H9 (cell line): ENCODE results near the gene RPL14. TPM values are rescaled to one million over a fixed set of nuclear protein-coding genes. Genes with fewer than 3 reads are reported as not detected.

Experiments used
- DNase-seq: peaks from one replicate; pipeline ENCODE4 v3.0.0-alpha.2; 2017
- H2AFZ ChIP-seq: one replicate; pipeline ENCODE4 v1.6.1; 2013; ENCODE audit warnings: mild to moderate bottlenecking, low read length, control low read depth, moderate library complexity
- H2AK5ac ChIP-seq: 2 replicates; pipeline ENCODE4 v1.6.1; 2013; ENCODE audit warnings: low read length, control low read depth, mixed read lengths; ENCODE audit not compliant: insufficient read length
- H2BK120ac ChIP-seq: one replicate; pipeline ENCODE4 v1.6.1; 2013; ENCODE audit warnings: low read depth, mild to moderate bottlenecking, low read length, control low read depth, inconsistent platforms; ENCODE audit not compliant: poor library complexity, severe bottlenecking
- H2BK12ac ChIP-seq: 2 replicates; pipeline ENCODE4 v1.6.1; 2013; ENCODE audit warnings: low read length, control low read depth, mixed read lengths, low read depth; ENCODE audit not compliant: insufficient read length
- H2BK15ac ChIP-seq: 2 replicates; pipeline ENCODE4 v1.6.1; 2013; ENCODE audit warnings: low read depth, low read length, control low read depth
- H2BK20ac ChIP-seq: one replicate; pipeline ENCODE4 v1.6.1; 2013; ENCODE audit warnings: low read depth, mild to moderate bottlenecking, low read length, control low read depth, inconsistent platforms; ENCODE audit not compliant: poor library complexity, severe bottlenecking
- H2BK5ac ChIP-seq: 2 replicates; pipeline ENCODE4 v1.6.1; 2013; ENCODE audit warnings: low read length, control low read depth, mixed read lengths; ENCODE audit not compliant: insufficient read length
- H3K14ac ChIP-seq: 2 replicates; pipeline ENCODE4 v1.6.1; 2013; ENCODE audit warnings: low read length, control low read depth; ENCODE audit not compliant: insufficient read depth
- H3K18ac ChIP-seq: 2 replicates; pipeline ENCODE4 v1.6.1; 2013; ENCODE audit warnings: low read depth, mild to moderate bottlenecking, mixed read lengths, low read length, control low read depth; ENCODE audit not compliant: insufficient read length
- H3K23ac ChIP-seq: 2 replicates; pipeline ENCODE4 v1.6.1; 2013; ENCODE audit warnings: low read length, control low read depth, mixed read lengths, low read depth; ENCODE audit not compliant: insufficient read length
- H3K23me2 ChIP-seq: 2 replicates; pipeline ENCODE4 v1.6.1; 2013; ENCODE audit warnings: low read depth, mild to moderate bottlenecking, mixed read lengths, low read length, control low read depth; ENCODE audit not compliant: insufficient read length, poor library complexity, severe bottlenecking
- H3K27ac ChIP-seq: 2 replicates; pipeline ENCODE4 v1.5.1; 2013; ENCODE audit warnings: low read length, control low read depth, mixed read lengths, low read depth; ENCODE audit not compliant: insufficient read length
- H3K27me3 ChIP-seq: 2 replicates; pipeline ENCODE4 v1.6.1; 2013; ENCODE audit warnings: low read length, control low read depth, inconsistent platforms; ENCODE audit not compliant: insufficient read depth
- H3K4ac ChIP-seq: 2 replicates; pipeline ENCODE4 v1.6.1; 2013; ENCODE audit warnings: low read depth, mild to moderate bottlenecking, control low read depth, inconsistent platforms, low read length, moderate library complexity
- H3K4me1 ChIP-seq: 2 replicates; pipeline ENCODE4 v1.6.1; 2013; ENCODE audit warnings: low read length, control low read depth, inconsistent platforms; ENCODE audit not compliant: insufficient read depth
- H3K4me2 ChIP-seq: 2 replicates; pipeline ENCODE4 v1.6.1; 2013; ENCODE audit warnings: low read length, control low read depth, mixed read lengths; ENCODE audit not compliant: insufficient read length, insufficient read depth
- H3K56ac ChIP-seq: 2 replicates; pipeline ENCODE4 v1.6.1; 2013; ENCODE audit warnings: low read depth, mild to moderate bottlenecking, mixed read lengths, low read length, control low read depth; ENCODE audit not compliant: insufficient read length
- H3K79me1 ChIP-seq: 2 replicates; pipeline ENCODE4 v1.6.1; 2013; ENCODE audit warnings: low read depth, mild to moderate bottlenecking, moderate library complexity, low read length, control low read depth, inconsistent platforms; ENCODE audit not compliant: insufficient read depth, poor library complexity, severe bottlenecking
- H3K79me2 ChIP-seq: 2 replicates; pipeline ENCODE4 v1.6.1; 2013; ENCODE audit warnings: low read length, control low read depth, inconsistent platforms; ENCODE audit not compliant: insufficient read depth
- H3K9ac ChIP-seq: 2 replicates; pipeline ENCODE4 v1.6.1; 2013; ENCODE audit warnings: low read length, control low read depth, mixed read lengths; ENCODE audit not compliant: insufficient read length; ENCODE audit errors: extremely low read depth
- H3K9me3 ChIP-seq: one replicate; pipeline ENCODE4 v1.6.1; 2013; ENCODE audit warnings: low read depth, low read length, inconsistent platforms; ENCODE audit not compliant: control insufficient read depth
- H3T11ph ChIP-seq: one replicate; pipeline ENCODE4 v1.6.1; 2013; ENCODE audit warnings: mild to moderate bottlenecking, low read length, control low read depth, inconsistent platforms
- H4K20me1 ChIP-seq: one replicate; pipeline ENCODE4 v1.6.1; 2013; ENCODE audit not compliant: control insufficient read depth, insufficient read length, insufficient read depth
- H4K5ac ChIP-seq: 2 replicates; pipeline ENCODE4 v1.6.1; 2013; ENCODE audit warnings: low read depth, mild to moderate bottlenecking, mixed read lengths, low read length, control low read depth; ENCODE audit not compliant: insufficient read length
- H4K8ac ChIP-seq: replicated peaks from 2 replicates; pipeline ENCODE4 v1.6.1; 2013; ENCODE audit warnings: low read length, control low read depth, mixed read lengths, low read depth; ENCODE audit not compliant: insufficient read length
- H4K91ac ChIP-seq: 2 replicates; pipeline ENCODE4 v1.6.1; 2013; ENCODE audit warnings: low read depth, mild to moderate bottlenecking, moderate library complexity, mixed read lengths, low read length, control low read depth; ENCODE audit not compliant: insufficient read length
- H3K27ac Mint-ChIP-seq, 3 experiments: 2 replicates in 2 of 3; 3 replicates in 1 of 3; pipeline ENCODE4 v1.8.0; 2020 to 2021; ENCODE audit warnings: mixed read lengths in 3 of 3, mild to moderate bottlenecking in 1 of 3, moderate library complexity in 1 of 3
- H3K27me3 Mint-ChIP-seq: 2 replicates; pipeline ENCODE4 v1.8.0; 2021; ENCODE audit warnings: low read depth, mild to moderate bottlenecking, moderate library complexity, mixed read lengths
- H3K36me3 Mint-ChIP-seq, 3 experiments: 2 replicates in 2 of 3; 3 replicates in 1 of 3; pipeline ENCODE4 v1.8.0; 2020 to 2021; ENCODE audit warnings: low read depth in 3 of 3, mixed read lengths in 3 of 3; ENCODE audit not compliant: insufficient read depth in 1 of 3
- H3K4me1 Mint-ChIP-seq, 2 experiments: 2 replicates each; pipeline ENCODE4 v1.8.0; 2020; ENCODE audit warnings: mixed read lengths in 2 of 2
- H3K4me3 Mint-ChIP-seq, 2 experiments: 2 replicates in 1 of 2; 3 replicates in 1 of 2; pipeline ENCODE4 v1.8.0; 2020 to 2021; ENCODE audit warnings: mild to moderate bottlenecking in 2 of 2, mixed read lengths in 2 of 2, moderate library complexity in 1 of 2
- H3K9me3 Mint-ChIP-seq, 2 experiments: 2 replicates in 1 of 2; 3 replicates in 1 of 2; pipeline ENCODE4 v1.8.0; 2020; ENCODE audit warnings: mild to moderate bottlenecking in 2 of 2, mixed read lengths in 2 of 2, moderate library complexity in 1 of 2
- WGBS: extraction: QIAGEN DNeasy Blood & Tissue Kit; methylation state at CpG from one replicate; pipeline ENCODE4 v1.1.7; 2013; ENCODE audit warnings: missing lambda C conversion rate, low lambda C conversion rate, mixed read lengths; ENCODE audit not compliant: insufficient read length; ENCODE audit errors: extremely low coverage; 5-methylcytosine and 5-hydroxymethylcytosine counted together
- total RNA-seq: library from RNA; stranded (reverse); gene quantifications from 2 replicates; pipeline ENCODE4 v1.2.1, GENCODE V29; 2021
- TF ChIP-seq, protein P1 (sequence below): fragments of 200-600 bp; sonication (generic); conservative IDR thresholded peaks from 3 replicates; pipeline ENCODE4 v1.8.0; 2021; ENCODE audit warnings: antibody characterized with exemption, mild to moderate bottlenecking

The RPL14 gene
- total RNA-seq, 1 experiment from 2014 or later, result 2,490 TPM

DNA sequence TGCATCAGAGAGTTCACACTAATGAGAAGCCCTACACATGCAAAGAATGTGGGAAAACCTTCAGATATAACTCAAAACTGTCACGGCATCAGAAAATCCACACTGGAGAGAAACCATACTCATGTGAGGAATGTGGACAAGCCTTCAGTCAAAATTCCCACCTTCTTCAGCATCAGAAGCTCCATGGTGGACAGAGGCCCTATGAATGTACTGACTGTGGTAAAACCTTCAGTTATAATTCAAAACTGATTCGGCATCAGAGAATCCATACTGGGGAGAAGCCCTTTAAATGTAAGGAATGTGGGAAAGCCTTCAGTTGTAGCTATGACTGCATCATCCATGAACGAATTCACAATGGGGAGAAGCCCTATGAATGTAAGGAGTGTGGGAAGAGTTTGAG lies 30.0 kb downstream of the RPL14 start:
- DNase-seq, result no peak
- H3K27me3 ChIP-seq, result no peaks in the 10 kb centered on the region; the same call in 1 of the 2 replicates
- no peak overlapping the region for H3K9ac ChIP-seq
- no peak overlapping the region for H2AFZ ChIP-seq
- no peaks in the 10 kb centered on the region for H3K4me1 ChIP-seq
- H3K9me3 ChIP-seq, result peaks cover 25% of the 10 kb centered on the region
- H2BK20ac ChIP-seq, result no peak overlapping the region
- no peak overlapping the region for H4K91ac ChIP-seq
- TF ChIP-seq, protein P1, sequence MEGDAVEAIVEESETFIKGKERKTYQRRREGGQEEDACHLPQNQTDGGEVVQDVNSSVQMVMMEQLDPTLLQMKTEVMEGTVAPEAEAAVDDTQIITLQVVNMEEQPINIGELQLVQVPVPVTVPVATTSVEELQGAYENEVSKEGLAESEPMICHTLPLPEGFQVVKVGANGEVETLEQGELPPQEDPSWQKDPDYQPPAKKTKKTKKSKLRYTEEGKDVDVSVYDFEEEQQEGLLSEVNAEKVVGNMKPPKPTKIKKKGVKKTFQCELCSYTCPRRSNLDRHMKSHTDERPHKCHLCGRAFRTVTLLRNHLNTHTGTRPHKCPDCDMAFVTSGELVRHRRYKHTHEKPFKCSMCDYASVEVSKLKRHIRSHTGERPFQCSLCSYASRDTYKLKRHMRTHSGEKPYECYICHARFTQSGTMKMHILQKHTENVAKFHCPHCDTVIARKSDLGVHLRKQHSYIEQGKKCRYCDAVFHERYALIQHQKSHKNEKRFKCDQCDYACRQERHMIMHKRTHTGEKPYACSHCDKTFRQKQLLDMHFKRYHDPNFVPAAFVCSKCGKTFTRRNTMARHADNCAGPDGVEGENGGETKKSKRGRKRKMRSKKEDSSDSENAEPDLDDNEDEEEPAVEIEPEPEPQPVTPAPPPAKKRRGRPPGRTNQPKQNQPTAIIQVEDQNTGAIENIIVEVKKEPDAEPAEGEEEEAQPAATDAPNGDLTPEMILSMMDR, result no peak
- no peak overlapping the region for H2BK15ac ChIP-seq
- no peak overlapping the region for H2BK5ac ChIP-seq
- no peak overlapping the region for H2BK12ac ChIP-seq
- H3K4me2 ChIP-seq, result no peak overlapping the region
- H3K27ac ChIP-seq, result no peak overlapping the region
- no peak overlapping the region for H3K14ac ChIP-seq
- no peak overlapping the region for H3K27ac Mint-ChIP-seq
- H4K5ac ChIP-seq, result no peak overlapping the region
- H4K8ac ChIP-seq, result no peak overlapping the region
- no peaks in the 10 kb centered on the region for H4K20me1 ChIP-seq
- WGBS, result no CpG with 5 or more reads among the region's 3 CpGs
- no peak overlapping the region for H3K23ac ChIP-seq
- H3K56ac ChIP-seq, result no peak overlapping the region
- no peaks in the 10 kb centered on the region for H3K79me1 ChIP-seq
- H3K4me3 Mint-ChIP-seq, result no peak overlapping the region
- H3K79me2 ChIP-seq, result no peaks in the 10 kb centered on the region
- H3T11ph ChIP-seq, result no peak overlapping the region
- H3K18ac ChIP-seq, result no peak overlapping the region
- H2BK120ac ChIP-seq, result no peak overlapping the region
- peaks cover 21 to 24% of the 10 kb centered on the region in 2 experiments for H3K9me3 Mint-ChIP-seq
- H3K27me3 Mint-ChIP-seq, result no peaks in the 10 kb centered on the region
- no peaks in the 10 kb centered on the region for H3K23me2 ChIP-seq
- H3K4ac ChIP-seq, result no peak overlapping the region
- H3K4me1 Mint-ChIP-seq, result 0 out of 4 replicates have a peak, but pooled peaks cover 0 to 4% of the 10 kb centered on the region in 2 experiments
- peaks cover 29 to 48% (median 32%) of the 10 kb centered on the region in 3 experiments for H3K36me3 Mint-ChIP-seq
- no peak overlapping the region for H2AK5ac ChIP-seq
